ENCODE measurements around the gene HECA. TPM values are rescaled to one million over a fixed set of nuclear protein-coding genes. Genes with fewer than 3 reads are reported as not detected.

HECA gene
- total RNA-seq, 2 experiments from 2014 or later, result 203 to 207 TPM

- POLR2A ChIA-PET, result interaction anchor here (0.6 to 4.5 kb wide), 12 partner anchors 8 to 263 kb away, joined by 3 to 72 read pairs (median 26); partner anchors contain the start of genes ABRACL, CITED2, HECA and REPS1
- no peak for ATAC-seq (ENCODE audit: poor library complexity)
- H3K27ac Mint-ChIP-seq, result peak overlapping the region; percentile 83
Observed at GRCh38 chr6:139112146-139112545, 22.7 kb upstream of the HECA start.

GRCh38 chr6:139112561-139112960 lies 22.3 kb upstream of the HECA start:
- H3K27ac Mint-ChIP-seq, result peak overlapping the region; percentile 83
- ATAC-seq (ENCODE audit: poor library complexity), result no peak
- DNase-seq, result no peak
- Histone ChIP-seq H3K4me1 (ENCODE audit: insufficient read depth, low read length) (peaks cover 54% of the 10 kb centered on the region), H3K27me3 (ENCODE audit: control insufficient read depth in 1 of 2, insufficient read depth in 2 of 2, low read length in 2 of 2) (no peaks in the 10 kb centered on the region), H3K9me3 (ENCODE audit: control insufficient read depth in 1 of 2, insufficient read depth in 1 of 2, low read length in 2 of 2) (no peaks in the 10 kb centered on the region), H3K4me3 (ENCODE audit: low read length) (no peak overlapping the region), H3K36me3 (ENCODE audit: insufficient read depth, low read length) (no peaks in the 10 kb centered on the region), H3K27ac (ENCODE audit: low read depth in 1 of 2, low read length in 2 of 2) (peak overlapping the region; percentile 24 to 32)
- ChIA-PET CTCF (interaction anchor here (0.9 to 2.0 kb wide), 6 partner anchors 12 to 257 kb away, joined by 3 to 11 read pairs (median 4); no protein-coding TSS in a partner anchor), POLR2A (interaction anchor here (0.6 to 4.5 kb wide), 18 partner anchors 9 to 262 kb away, joined by 3 to 72 read pairs (median 10); partner anchors contain the start of genes ABRACL, CITED2, HECA and REPS1)
- TF ChIP-seq CTCF (IDR thresholded peaks at IDR 0.05), result no peak
- intact Hi-C loops (cut with DNase I, micrococcal nuclease), result loop anchor here (5.0 kb wide), 3 partner anchors 85 to 340 kb away; partner anchors contain the start of genes ABRACL (in 1 of the 2), CCDC28A (in 1 of the 2) and CITED2 (in 1 of the 2)
- peak overlapping the region; percentile 72 for H3K4me3 Mint-ChIP-seq
- H3K4me1 Mint-ChIP-seq (ENCODE audit: low read depth), result peaks cover 89% of the 10 kb centered on the region
- H3K27me3 Mint-ChIP-seq, result no peaks in the 10 kb centered on the region
- H3K36me3 Mint-ChIP-seq (ENCODE audit: low read depth), result peaks cover under 1% of the 10 kb centered on the region
- H3K9me3 Mint-ChIP-seq, result no peaks in the 10 kb centered on the region

More at GRCh38 chr6:139112146-139112545, 22.7 kb upstream of the HECA start:
- DNase-seq, result no peak
- intact Hi-C loops (cut with DNase I, micrococcal nuclease), result loop anchor here (5.0 kb wide), 3 partner anchors 85 to 340 kb away; partner anchors contain the start of genes ABRACL (in 1 of the 2), CCDC28A (in 1 of the 2) and CITED2 (in 1 of the 2)
- no peak for TF ChIP-seq CTCF (IDR thresholded peaks at IDR 0.05)
- Mint-ChIP-seq H3K36me3 (ENCODE audit: low read depth) (no peaks in the 10 kb centered on the region), H3K4me1 (ENCODE audit: low read depth) (peaks cover 85% of the 10 kb centered on the region), H3K27me3 (no peaks in the 10 kb centered on the region), H3K4me3 (no peak overlapping the region), H3K9me3 (no peaks in the 10 kb centered on the region)
- CTCF ChIA-PET, result interaction anchor here (0.9 to 2.8 kb wide), 5 partner anchors 13 to 257 kb away, joined by 3 to 12 read pairs (median 4); no protein-coding TSS in a partner anchor
- Histone ChIP-seq H3K4me3 (ENCODE audit: low read length) (no peak overlapping the region), H3K9me3 (ENCODE audit: control insufficient read depth in 1 of 2, insufficient read depth in 1 of 2, low read length in 2 of 2) (no peaks in the 10 kb centered on the region), H3K4me1 (ENCODE audit: insufficient read depth, low read length) (peaks cover 54% of the 10 kb centered on the region), H3K27me3 (ENCODE audit: control insufficient read depth in 1 of 2, insufficient read depth in 2 of 2, low read length in 2 of 2) (no peaks in the 10 kb centered on the region), H3K27ac (ENCODE audit: low read depth in 1 of 2, low read length in 2 of 2) (peak overlapping the region; percentile 24 to 32), H3K36me3 (ENCODE audit: insufficient read depth, low read length) (no peaks in the 10 kb centered on the region)

GRCh38 chr6:139114746-139115145 lies 20.1 kb upstream of the HECA start:
- Histone ChIP-seq H3K27me3 (ENCODE audit: control insufficient read depth in 1 of 2, insufficient read depth in 2 of 2, low read length in 2 of 2) (no peaks in the 10 kb centered on the region), H3K36me3 (ENCODE audit: insufficient read depth, low read length) (no peaks in the 10 kb centered on the region), H3K27ac (ENCODE audit: low read depth in 1 of 2, low read length in 2 of 2) (peak overlapping the region; percentile 26 to 53), H3K9me3 (ENCODE audit: control insufficient read depth in 1 of 2, insufficient read depth in 1 of 2, low read length in 2 of 2) (peaks cover 8 to 14% of the 10 kb centered on the region in 2 experiments), H3K4me3 (ENCODE audit: low read length) (no peak overlapping the region), H3K4me1 (ENCODE audit: insufficient read depth, low read length) (peaks cover 52% of the 10 kb centered on the region)
- intact Hi-C loops (cut with DNase I, micrococcal nuclease), result loop anchor here (5.0 kb wide), 3 partner anchors 87 to 342 kb away; partner anchors contain the start of genes ABRACL (in 1 of the 2), CCDC28A (in 1 of the 2) and CITED2 (in 1 of the 2)
- ATAC-seq (ENCODE audit: poor library complexity) (no peak), DNase-seq (no peak)
- POLR2A ChIA-PET, result interaction anchor here (0.9 to 4.5 kb wide), 5 partner anchors 10 to 260 kb away, joined by 4 to 72 read pairs (median 55); partner anchors contain the start of genes CITED2 and HECA
- no peaks in the 10 kb centered on the region for H3K27me3 Mint-ChIP-seq
- H3K4me3 Mint-ChIP-seq, result no peak overlapping the region
- H3K36me3 Mint-ChIP-seq (ENCODE audit: low read depth), result peaks cover 19% of the 10 kb centered on the region
- CTCF ChIA-PET, result no interaction called here
- H3K9me3 Mint-ChIP-seq, result peaks cover 2% of the 10 kb centered on the region
- peak overlapping the region; percentile 83 for H3K27ac Mint-ChIP-seq
- H3K4me1 Mint-ChIP-seq (ENCODE audit: low read depth), result peaks cover 83% of the 10 kb centered on the region
- no peak for TF ChIP-seq CTCF (IDR thresholded peaks at IDR 0.05)

All from CD4-positive, alpha-beta T cell (primary cell).